Iris pigment epithelial cell (primary cell): ENCODE results near the gene DGCR6L.
"Not testable (repeated sequence)": the region's sequence is repeated elsewhere in the genome, so short reads cannot be mapped to it uniquely, and the experiment has no call there.

Source experiments
- DNase-seq: peaks from one replicate; pipeline ENCODE4 v3.0.0-alpha.2; 2011; ENCODE audit warnings: low read depth

DGCR6L gene

DNA sequence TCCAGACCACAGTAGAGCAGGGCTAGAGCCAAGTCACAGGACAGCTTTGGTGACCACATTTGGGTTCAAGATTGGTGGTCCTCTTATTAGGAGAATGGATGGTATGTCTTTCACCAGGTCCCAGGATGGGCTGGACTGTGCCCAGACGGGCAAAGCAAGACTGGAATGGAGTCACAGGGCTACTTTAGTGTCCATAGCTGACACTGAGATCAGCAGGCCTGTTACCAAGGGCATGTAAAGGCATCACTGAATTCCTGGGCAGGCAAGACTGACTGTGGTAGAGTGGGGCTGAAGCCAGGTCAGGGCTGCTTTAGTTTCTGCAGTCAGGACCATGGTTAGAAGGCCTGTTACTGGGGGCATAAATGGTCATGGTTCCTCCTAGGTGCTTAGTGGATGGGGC, 6.1 kb upstream of the DGCR6L start:
- not testable (repeated sequence) for DNase-seq

GRCh38 chr22:20324139-20324516, 4.3 kb upstream of the DGCR6L start:
- no peak for DNase-seq

DNA sequence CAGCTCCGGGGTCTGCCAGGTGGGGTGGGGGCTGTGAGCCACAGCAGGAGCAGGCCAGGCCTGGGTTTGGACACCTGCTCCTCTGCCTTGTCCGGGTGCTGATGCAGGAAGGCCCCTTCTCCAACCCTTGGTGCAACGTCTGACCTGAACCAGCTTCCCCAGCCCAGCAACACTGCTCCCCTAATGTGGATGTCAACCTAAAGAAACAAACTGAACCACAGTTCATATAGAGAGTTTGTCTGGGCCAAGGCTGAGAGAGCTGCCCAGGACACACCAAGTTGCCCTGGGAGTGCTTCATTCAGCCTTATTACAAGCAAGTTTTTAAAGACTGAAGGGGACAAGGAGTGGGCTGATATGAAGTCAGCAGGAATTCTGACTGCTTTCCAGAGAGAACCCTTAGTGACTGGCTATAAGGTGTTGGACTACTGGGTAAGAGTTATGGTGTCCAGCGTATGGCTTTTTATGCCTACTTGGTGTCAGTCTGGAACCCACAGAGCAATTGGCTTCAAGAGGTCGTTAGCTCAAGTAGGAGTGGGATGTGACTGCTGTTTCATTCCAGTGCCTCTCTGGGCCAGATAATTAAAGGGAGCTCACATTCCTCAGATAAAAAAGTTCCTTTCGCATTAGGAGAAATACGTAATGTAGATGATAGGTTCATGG, 1.8 kb upstream of the DGCR6L start:
- DNase-seq: not testable (repeated sequence)

- DNase-seq: not testable (repeated sequence)
Measured at GRCh38 chr22:20320659-20321551, 1.0 kb upstream of the DGCR6L start.

DNA sequence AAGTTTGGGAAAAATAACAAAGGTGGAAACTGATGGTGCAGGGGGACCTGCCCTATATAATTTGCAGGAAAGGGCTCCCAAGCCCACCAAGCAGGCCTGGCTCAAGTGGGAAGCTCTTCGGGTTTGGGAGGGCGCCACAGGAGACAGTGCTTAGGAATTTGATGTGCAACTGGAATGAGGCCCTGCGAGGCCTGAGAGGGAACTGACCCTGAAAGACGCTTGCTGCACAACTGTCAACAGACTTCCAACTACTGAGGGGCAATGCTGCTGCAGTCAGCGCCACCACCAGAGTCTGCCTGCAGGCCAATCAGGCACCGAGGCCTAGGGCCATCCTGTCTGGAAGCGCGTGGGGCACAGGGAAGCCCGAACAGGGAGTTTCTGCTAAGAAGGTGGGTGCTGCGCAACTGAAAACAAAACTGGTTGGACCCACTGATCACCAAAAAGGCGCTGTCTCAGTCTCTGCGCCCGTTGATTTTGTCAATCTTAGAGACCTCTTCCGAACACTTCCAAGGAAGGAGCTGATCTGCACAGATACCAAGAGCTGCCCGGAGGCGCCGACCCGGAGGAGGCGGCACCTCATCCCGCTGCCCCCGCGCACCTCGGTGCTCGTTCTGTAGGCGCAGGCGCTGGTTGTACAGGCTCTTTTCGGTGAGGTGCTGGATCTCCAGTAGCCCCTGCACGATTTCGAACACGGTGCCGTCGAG, 667 bp downstream of the DGCR6L start:
- peak; percentile 21 for DNase-seq

- DNase-seq: not testable (repeated sequence)
Measured at GRCh38 chr22:20318043-20318688, 1.7 kb downstream of the DGCR6L start.

GRCh38 chr22:20317402-20318042, 2.3 kb downstream of the DGCR6L start:
- not testable (repeated sequence) for DNase-seq

DNA sequence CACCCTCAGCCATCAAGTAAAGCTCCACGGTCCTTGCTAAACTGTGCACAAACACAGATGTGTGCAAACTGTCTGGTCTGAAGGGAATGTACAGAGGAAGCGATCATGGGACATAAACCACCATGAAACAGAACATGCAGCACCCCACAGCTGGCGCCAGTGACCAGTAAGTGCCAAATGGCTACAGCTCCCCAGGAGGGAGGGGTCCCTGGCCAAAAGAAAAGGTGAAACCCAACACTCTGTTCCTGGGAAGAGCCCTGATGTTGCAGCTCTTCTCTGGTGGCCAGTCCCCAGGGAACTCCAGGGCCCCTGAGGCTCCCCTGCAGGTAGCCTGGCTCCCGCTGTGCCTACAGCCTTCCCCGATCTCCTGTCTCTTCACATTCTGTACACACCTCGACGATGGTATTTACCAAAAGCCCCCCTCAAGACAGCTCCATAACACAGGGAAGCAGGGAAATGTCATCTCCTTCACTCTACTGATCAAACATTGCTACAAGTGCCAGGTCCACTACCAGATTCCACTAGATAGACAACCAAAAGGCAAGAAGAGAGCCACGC, 2.9 kb downstream of the DGCR6L start:
- DNase-seq: no peak

GRCh38 chr22:20316217-20316843, 3.5 kb downstream of the DGCR6L start:
- DNase-seq: no peak

GRCh38 chr22:20315337-20316216, 4.3 kb downstream of the DGCR6L start:
- no peak for DNase-seq

DNA sequence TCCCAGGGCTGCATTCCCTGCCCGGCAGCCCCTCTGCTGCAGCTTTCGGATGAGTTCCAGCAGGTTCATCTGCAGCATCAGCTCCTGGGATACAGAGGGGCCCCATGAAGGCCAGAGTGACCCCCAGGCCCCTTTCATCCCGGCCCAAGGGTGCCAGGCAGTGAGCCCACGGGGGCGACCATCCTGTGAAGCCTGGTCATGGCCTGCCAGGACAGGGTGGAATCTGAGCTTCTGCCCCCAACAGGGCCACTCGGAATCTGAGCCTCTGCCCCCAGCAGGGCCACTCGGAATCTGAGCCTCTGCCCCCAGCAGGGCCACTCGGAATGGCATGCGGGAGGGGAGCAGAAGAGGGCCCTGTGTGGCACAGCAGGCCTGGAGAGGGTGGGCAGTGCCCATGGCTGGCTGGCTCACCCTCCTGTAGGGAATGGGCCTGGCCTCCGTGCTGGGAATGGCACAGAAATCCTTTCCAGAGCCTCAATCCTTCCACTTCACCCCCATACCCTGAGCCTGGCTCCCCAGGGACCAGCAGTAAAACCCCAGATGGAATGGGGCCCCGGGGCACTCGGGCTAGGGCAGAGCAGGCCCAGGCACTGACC, 5.0 kb downstream of the DGCR6L start:
- not testable (repeated sequence) for DNase-seq

GRCh38 chr22:20314206-20314605, 5.7 kb downstream of the DGCR6L start:
- DNase-seq: not testable (repeated sequence)

GRCh38 chr22:20313306-20314077, 6.4 kb downstream of the DGCR6L start:
- DNase-seq: not testable (repeated sequence)

GRCh38 chr22:20312396-20313191, 7.3 kb downstream of the DGCR6L start:
- DNase-seq: no peak

GRCh38 chr22:20311249-20312062, 8.4 kb downstream of the DGCR6L start:
- not testable (repeated sequence) for DNase-seq

GRCh38 chr22:20310773-20311172, 9.1 kb downstream of the DGCR6L start:
- DNase-seq: not testable (repeated sequence)

- DNase-seq: not testable (repeated sequence)
Measured at GRCh38 chr22:20310180-20310579, 9.7 kb downstream of the DGCR6L start.
